Suprapubic skin (tissue), 4 donors: ENCODE results near the gene RMI1. TPM values are rescaled to one million over a fixed set of nuclear protein-coding genes. Genes with fewer than 3 reads are reported as not detected.
A peak's percentile ranks its signal among the peaks of the same experiment; 100 is the strongest.
"Not testable (repeated sequence)": the region's sequence is repeated elsewhere in the genome, so short reads cannot be mapped to it uniquely, and the experiment has no call there.

Experiments used
- DNase-seq, 2 donors: peaks; one replicate each; pipeline ENCODE4 v3.0.0-alpha.2; 2019; ENCODE audit warnings: low spot score in 2 of 2
- H3K27ac ChIP-seq: fragments of 200-600 bp; sonication (generic); one replicate; pipeline ENCODE4 v1.5.1; 2019
- H3K27me3 ChIP-seq: fragments of 200-600 bp; sonication (generic); one replicate; pipeline ENCODE4 v1.5.1; 2019
- H3K36me3 ChIP-seq: fragments of 200-600 bp; sonication (generic); one replicate; pipeline ENCODE4 v1.5.1; 2019
- H3K4me1 ChIP-seq: fragments of 200-600 bp; sonication (generic); one replicate; pipeline ENCODE4 v1.5.1; 2019
- H3K4me3 ChIP-seq: fragments of 200-600 bp; sonication (generic); one replicate; pipeline ENCODE4 v1.5.1; 2019; ENCODE audit warnings: mild to moderate bottlenecking
- H3K9me3 ChIP-seq: fragments of 200-600 bp; sonication (generic); one replicate; pipeline ENCODE4 v1.5.1; 2019
- EP300 ChIP-seq: sonication (generic); formaldehyde crosslinking; IDR thresholded peaks from one replicate; pipeline ENCODE4 v1.6.1; 2017; ENCODE audit warnings: antibody characterized with exemption
- POLR2A ChIP-seq, 2 donors: fragments of 450-650 bp; IDR thresholded peaks; one replicate each; pipeline ENCODE4 v1.6.1; 2017; ENCODE audit warnings: antibody characterized with exemption in 2 of 2, mild to moderate bottlenecking in 2 of 2, moderate library complexity in 2 of 2
- POLR2AphosphoS5 ChIP-seq, 3 donors: sonication (generic); formaldehyde crosslinking; IDR thresholded peaks; one replicate each; pipeline ENCODE4 v1.6.1; 2017; ENCODE audit warnings: antibody characterized with exemption in 3 of 3
- WGBS: methylation state at CpG from one replicate; pipeline ENCODE4 v1.1.5; 2018; 5-methylcytosine and 5-hydroxymethylcytosine counted together
- total RNA-seq, 4 donors: library from RNA; depleted of rRNA; stranded (reverse); fragments of >200 nt; gene quantifications; one replicate each; pipeline ENCODE4 v1.1.0, GENCODE V29; 2016
- TF ChIP-seq, protein P1 (sequence below), 2 donors: fragments of 200-600 bp in 1 of 2; fragments of 450-650 bp in 1 of 2; sonication (generic) in 1 of 2; IDR thresholded peaks; one replicate each; pipeline ENCODE4 v1.5.1; 2016 to 2019; ENCODE audit warnings: antibody characterized with exemption in 2 of 2, mild to moderate bottlenecking in 1 of 2, moderate library complexity in 1 of 2

RMI1 gene
- total RNA-seq, 4 donors from 2014 or later = 4.0 to 8.7 (median 4.3) TPM

- no peaks in the 10 kb centered on the region for H3K27me3 ChIP-seq
- 85% methylated on average over 5 of the region's 5 CpGs for WGBS
- H3K4me3 ChIP-seq = no peak overlapping the region
- no peaks in the 10 kb centered on the region for H3K4me1 ChIP-seq
- no peaks in the 10 kb centered on the region for H3K9me3 ChIP-seq
- no peak overlapping the region for H3K27ac ChIP-seq
- no peak for DNase-seq
- TF ChIP-seq EP300 (no peak), POLR2A (IDR thresholded peaks at IDR 0.05) (no peak)
- TF ChIP-seq, protein P1, sequence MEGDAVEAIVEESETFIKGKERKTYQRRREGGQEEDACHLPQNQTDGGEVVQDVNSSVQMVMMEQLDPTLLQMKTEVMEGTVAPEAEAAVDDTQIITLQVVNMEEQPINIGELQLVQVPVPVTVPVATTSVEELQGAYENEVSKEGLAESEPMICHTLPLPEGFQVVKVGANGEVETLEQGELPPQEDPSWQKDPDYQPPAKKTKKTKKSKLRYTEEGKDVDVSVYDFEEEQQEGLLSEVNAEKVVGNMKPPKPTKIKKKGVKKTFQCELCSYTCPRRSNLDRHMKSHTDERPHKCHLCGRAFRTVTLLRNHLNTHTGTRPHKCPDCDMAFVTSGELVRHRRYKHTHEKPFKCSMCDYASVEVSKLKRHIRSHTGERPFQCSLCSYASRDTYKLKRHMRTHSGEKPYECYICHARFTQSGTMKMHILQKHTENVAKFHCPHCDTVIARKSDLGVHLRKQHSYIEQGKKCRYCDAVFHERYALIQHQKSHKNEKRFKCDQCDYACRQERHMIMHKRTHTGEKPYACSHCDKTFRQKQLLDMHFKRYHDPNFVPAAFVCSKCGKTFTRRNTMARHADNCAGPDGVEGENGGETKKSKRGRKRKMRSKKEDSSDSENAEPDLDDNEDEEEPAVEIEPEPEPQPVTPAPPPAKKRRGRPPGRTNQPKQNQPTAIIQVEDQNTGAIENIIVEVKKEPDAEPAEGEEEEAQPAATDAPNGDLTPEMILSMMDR (IDR thresholded peaks at IDR 0.05) = no peak
- peaks cover 57% of the 10 kb centered on the region for H3K36me3 ChIP-seq
Measured at GRCh38 chr9:83940590-83941303, 39.9 kb upstream of the RMI1 start.

GRCh38 chr9:83948096-83948495 lies 32.5 kb upstream of the RMI1 start:
- not testable (repeated sequence) for H3K27ac ChIP-seq
- peaks cover 39% of the 10 kb centered on the region for H3K36me3 ChIP-seq

GRCh38 chr9:83956086-83956435 lies 24.5 kb upstream of the RMI1 start:
- Histone ChIP-seq H3K9me3 (no peaks in the 10 kb centered on the region), H3K27ac (peak overlapping the region; percentile 90), H3K36me3 (peaks cover 8% of the 10 kb centered on the region), H3K4me3 (peak overlapping the region; percentile 78), H3K4me1 (peaks cover 8% of the 10 kb centered on the region), H3K27me3 (no peaks in the 10 kb centered on the region)
- DNase-seq = peak in 1 of 2 donors; percentile 73
- WGBS = 8% methylated on average over 13 of the region's 23 CpGs
- TF ChIP-seq POLR2A (IDR thresholded peaks at IDR 0.05) (no peak), POLR2AphosphoS5 (IDR thresholded peaks at IDR 0.05) (no peak), EP300 (no peak)
- TF ChIP-seq, protein P1 (IDR thresholded peaks at IDR 0.05) = no peak

More at GRCh38 chr9:83948096-83948495, 32.5 kb upstream of the RMI1 start:
- WGBS = 97% methylated on average over 29 of the region's 39 CpGs
- not testable (repeated sequence) for H3K27me3 ChIP-seq, DNase-seq, H3K4me1 ChIP-seq, H3K9me3 ChIP-seq, H3K4me3 ChIP-seq

DNA sequence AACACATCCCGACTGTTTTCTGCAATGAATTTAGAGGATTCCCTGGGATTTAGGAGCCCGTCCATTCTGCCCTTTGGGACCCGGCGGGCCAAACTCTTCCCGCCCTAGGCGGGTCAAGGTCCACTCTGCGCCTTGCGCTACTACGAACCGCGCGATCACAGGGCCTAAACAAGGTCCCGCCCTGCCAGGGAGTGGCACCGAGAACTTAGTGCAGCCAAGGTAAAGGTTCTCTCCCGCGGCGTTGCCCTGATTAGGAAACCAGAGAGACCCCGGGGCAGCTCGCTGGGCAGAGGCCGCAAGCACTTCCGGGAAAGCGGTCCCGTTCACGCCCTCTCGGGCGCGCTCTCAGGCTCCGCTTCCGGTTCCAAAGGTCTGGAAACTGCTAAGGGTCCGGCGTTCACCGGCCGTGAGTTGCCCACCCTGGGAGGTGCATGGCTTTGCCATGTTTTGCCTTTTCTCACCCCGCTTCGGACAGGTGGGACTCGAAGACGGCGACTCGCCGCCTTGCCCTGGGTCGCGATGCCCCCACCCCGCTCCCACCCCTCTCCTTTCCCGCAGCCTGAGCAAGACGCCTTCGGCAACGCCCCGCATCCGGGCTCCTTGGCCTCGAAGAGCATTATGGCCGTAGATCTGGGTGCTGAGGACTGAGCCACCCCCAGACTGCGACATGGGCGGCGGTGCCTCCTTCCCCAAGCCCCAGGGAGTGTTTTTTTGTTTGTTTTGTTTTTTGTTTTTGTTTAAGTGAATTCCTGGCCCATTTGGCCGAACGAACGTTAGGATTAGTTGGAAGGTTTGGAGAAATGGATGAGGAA lies 24.0 kb upstream of the RMI1 start:
- TF ChIP-seq EP300 (no peak), POLR2A (IDR thresholded peaks at IDR 0.05) (peak in 1 of 2 donors; percentile 42), POLR2AphosphoS5 (IDR thresholded peaks at IDR 0.05) (peak in 2 of 3 donors; percentile 36 to 53)
- TF ChIP-seq, protein P1 (IDR thresholded peaks at IDR 0.05) = no peak
- peak; percentile 86 to 90 for DNase-seq
- H3K27me3 ChIP-seq = no peaks in the 10 kb centered on the region
- H3K4me3 ChIP-seq = peak overlapping the region; percentile 78
- H3K36me3 ChIP-seq = peaks cover 8% of the 10 kb centered on the region
- WGBS = 4% methylated on average over 20 of the region's 57 CpGs
- H3K4me1 ChIP-seq = peaks cover 8% of the 10 kb centered on the region
- H3K9me3 ChIP-seq = no peaks in the 10 kb centered on the region
- H3K27ac ChIP-seq = peak overlapping the region; percentile 90

GRCh38 chr9:83957248-83957513 lies 23.4 kb upstream of the RMI1 start:
- H3K27me3 ChIP-seq = no peaks in the 10 kb centered on the region

More at GRCh38 chr9:83957248-83957513, 23.4 kb upstream of the RMI1 start:
- Histone ChIP-seq H3K4me1 (peaks cover 8% of the 10 kb centered on the region), H3K27ac (peak overlapping the region; percentile 90), H3K9me3 (no peaks in the 10 kb centered on the region), H3K36me3 (peaks cover 4% of the 10 kb centered on the region), H3K4me3 (peak overlapping the region; percentile 78)
- TF ChIP-seq EP300 (no peak), POLR2AphosphoS5 (IDR thresholded peaks at IDR 0.05) (no peak), POLR2A (IDR thresholded peaks at IDR 0.05) (no peak)
- TF ChIP-seq, protein P1 (IDR thresholded peaks at IDR 0.05) = no peak
- DNase-seq = no peak
- 57% methylated on average over 4 of the region's 4 CpGs for WGBS
